Stimulated activated CD4-positive, alpha-beta T cell treated with anti-CD3 and anti-CD28 coated beads, Interleukin-2, amount 100 ng/mL, for 48 hours (primary cell): ENCODE results near the gene OSGIN1.

Experiments
- DNase-seq, 2 donors: peaks; one replicate each; pipeline ENCODE4 v3.0.0-alpha.2; 2020

Gene OSGIN1, protein sequence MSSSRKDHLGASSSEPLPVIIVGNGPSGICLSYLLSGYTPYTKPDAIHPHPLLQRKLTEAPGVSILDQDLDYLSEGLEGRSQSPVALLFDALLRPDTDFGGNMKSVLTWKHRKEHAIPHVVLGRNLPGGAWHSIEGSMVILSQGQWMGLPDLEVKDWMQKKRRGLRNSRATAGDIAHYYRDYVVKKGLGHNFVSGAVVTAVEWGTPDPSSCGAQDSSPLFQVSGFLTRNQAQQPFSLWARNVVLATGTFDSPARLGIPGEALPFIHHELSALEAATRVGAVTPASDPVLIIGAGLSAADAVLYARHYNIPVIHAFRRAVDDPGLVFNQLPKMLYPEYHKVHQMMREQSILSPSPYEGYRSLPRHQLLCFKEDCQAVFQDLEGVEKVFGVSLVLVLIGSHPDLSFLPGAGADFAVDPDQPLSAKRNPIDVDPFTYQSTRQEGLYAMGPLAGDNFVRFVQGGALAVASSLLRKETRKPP

DNA sequence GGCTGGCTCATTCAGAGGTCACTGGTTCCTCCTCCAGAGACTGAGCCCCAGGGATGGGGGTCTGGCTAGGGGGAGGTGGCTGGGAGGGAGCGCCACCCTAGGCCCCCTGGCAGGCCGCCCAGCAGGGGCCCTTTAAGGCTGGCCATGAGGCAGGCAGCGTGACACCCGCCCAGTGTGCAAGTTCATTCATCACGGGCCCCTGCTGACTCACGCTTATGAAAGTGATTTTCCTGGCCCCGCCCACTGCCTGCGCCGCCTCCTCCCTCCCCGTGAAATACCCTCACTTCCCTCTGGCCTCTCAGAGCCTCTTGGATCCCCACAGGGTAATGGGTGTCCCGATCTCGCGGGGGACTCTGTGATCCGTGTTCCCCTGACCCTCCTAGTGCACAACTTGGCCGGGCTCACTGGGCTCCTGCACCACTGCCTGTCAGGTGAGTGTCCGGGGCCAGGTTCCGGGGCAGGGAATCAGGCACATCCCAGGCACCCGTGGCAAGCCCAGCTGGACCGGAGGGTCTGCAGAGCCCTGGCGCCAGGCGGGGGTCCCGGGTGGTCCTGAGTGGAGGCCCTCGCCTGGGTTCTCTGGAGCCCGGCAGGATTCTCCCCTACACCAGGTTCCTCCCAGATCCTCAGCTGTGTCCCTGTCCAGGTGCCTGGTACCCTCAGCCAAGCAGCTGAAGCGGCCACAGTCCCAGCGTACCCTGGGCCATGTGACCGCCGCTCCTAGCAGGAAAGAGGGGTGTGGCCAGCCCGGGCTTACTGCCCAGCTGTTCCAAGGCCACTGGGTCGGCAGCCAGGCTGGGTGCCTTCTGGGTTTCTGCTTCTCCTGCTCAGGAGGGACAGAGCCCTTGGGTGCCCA, at the start of gene OSGIN1:
Gene OSGIN1, plus strand, starts transcription at position 301 of the 856 bp plus-strand sequence. CDS start 4,432 bp downstream, outside the sequence.
- DNase-seq = peak; percentile 71 to 75

DNA sequence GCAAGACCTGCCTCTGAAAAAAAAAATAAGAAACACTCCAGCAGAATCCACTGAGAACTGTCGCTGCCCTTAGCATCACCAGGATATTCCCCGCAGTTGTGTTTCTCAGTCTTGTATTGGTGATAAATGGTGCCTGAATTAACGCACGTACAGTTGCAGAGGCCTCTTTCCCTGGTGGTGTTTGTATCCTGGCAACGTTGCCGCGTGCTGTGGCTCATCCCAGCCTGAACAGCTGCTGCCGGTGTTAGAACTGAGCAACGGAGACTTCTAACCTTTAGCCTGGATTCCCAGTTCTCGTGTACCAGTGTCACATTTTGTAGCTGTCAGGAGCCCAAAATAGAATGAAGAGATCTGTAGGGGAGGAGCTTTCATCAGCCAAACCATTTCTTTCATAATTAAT, 49.3 kb upstream of the OSGIN1 start:
- DNase-seq = no peak

DNA sequence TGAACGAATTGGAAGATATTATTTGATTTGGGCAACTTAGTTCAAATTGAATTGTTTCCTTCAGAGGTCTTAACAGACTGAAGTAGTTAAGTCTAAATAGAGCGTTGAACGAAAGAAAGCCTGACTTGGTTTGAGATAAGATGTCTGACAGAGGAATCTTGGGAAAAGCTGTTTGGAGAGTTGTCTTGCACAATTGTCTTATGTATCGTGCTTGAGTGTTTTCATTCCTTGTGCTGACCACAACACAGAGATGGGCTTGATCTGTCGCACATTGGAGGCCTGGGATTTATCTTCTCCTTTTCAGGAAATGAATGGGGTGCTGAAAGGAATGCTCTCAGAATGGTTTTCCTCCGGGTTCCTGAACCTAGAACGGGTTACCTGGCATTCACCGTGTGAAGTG, 46.4 kb upstream of the OSGIN1 start:
- DNase-seq = no peak

DNA sequence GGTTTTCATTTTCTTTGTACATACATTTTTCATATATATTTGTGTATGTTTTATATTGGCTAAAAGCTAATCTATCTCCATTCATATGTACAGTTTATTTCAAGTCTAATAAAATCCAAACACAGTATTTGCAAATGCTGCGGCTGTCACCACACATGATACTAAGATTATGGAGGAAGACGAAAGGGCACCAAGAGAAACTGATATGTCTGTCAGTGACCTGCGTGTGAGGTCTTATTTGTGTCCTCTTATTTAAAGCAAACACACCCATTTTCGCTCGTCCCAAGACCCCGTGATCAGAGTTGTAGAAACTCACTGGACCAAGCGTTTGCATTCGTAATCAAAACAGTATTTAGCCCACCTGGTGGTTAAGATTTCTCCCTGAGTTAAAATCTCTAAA, 45.9 kb upstream of the OSGIN1 start:
- DNase-seq = no peak

DNA sequence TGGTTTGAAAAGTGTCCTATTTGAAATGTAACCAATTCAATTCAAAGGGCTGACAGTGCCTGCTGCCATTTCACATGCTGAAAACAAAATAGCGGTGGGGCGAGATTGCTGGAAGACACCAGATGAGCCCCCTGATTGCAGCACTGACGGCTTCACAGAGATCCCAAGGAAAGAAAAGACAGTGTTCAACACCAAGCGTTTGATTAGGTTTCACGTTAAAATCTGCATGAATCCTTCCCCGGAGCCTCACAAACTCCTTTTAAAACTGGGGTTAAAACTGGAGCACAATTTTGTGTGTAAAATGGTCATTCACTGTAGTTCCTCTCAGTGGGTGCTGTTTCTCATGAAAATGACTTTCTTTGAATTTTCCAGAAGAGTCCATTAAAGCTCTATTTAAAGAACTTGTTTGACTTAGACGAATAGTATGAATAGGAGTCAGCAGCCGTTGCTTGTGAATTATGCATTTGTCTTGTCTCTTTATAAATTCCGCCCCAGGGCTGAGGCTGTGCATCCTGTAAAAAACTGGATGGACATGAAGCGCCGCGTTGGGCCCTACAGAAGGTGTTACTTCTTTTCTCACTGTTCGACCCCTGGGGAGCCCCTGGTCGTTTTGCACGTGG, 45.3 kb upstream of the OSGIN1 start:
- DNase-seq = no peak

DNA sequence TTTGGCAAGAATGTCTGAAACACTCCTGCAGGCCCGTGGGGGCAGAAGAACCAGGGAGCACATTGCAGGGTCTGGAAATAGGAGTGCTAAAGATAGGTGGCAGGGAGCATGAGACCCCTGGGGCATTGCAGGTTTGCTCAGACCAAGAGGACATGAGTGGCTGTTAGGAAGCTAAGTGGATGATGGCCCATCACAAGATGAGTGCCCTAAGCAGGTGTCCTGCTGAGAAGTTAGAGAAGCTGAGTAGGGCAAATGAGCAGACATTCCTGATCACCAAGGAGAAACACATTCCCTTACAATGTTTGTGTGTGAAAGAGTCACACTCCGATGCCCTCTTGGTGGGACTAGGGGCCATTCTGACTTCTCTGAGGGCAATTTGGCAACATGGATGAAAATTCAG, 44.2 kb upstream of the OSGIN1 start:
- DNase-seq = no peak

DNA sequence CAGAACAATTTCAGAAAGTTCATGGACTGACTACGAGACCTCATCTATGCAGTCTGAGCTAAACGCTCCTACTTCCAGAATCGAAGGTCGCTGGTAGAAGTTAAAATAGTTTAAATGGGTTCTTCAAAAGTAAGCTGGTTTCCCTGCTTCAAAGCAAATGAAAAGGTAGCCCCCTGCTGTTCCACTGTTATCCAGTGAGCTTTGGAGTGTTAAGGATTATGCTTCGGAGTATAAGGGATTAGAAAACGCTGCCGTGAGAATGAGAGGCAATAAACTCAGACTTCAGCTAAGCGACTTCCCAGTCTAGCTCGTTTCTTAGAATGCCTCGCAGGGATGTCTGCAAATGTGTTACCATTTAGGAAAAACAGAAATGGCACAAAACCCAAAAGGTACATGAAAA, 41.8 kb upstream of the OSGIN1 start:
- no peak for DNase-seq

DNA sequence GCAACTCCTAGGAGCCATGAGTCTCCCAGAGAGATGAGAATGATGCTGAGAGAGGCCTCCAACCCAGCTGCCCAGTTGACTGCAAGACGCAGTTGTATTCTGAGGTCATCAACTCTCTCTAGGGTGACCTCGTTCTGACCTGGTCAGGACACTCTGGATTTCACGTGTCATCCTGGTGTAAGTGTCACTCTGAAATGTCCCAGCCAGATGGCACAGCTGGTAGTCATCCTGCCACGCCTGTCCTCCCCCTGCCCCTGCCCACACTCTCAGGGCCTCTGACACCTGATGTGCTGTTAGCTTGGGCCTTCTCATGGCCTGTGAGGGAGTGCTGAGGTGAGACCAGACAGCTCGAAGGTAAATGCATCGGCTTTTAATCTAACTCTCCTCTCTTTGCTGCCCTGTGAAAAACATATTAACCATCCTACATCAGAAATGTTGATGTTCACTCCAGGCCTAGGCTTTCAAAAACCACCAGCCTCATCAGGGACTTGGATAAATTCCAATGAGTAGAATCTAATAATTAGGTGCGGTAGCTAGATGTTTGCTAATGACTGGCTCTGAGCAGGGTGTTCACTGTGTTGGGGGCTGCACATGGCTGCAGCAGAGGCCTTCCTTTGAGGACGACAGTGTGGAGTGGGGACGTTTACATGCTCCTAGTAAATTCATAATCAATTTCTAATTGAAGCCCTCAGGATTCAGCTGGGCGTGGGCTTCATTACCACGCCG, 40.4 kb upstream of the OSGIN1 start:
- no peak for DNase-seq

DNA sequence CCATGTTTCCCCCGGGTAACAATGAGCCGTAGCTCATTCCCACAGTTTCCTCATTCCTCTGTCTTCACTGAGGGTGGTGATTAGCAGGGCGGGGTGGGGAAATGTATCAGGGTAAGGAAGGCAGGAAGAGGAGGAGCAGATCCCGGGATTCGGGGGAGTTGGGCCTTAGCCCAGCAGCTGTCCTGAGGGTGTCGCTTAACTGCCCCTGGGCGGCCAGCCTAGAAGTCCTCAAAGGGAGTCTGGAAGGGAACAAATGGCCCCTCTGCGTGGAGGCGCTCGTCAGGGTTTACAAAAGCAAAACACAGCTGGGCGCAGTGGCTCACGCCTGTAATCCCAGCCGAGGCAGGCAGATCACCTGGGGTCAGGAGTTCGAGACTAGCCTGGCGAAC, 39.8 kb upstream of the OSGIN1 start:
- DNase-seq = no peak

DNA sequence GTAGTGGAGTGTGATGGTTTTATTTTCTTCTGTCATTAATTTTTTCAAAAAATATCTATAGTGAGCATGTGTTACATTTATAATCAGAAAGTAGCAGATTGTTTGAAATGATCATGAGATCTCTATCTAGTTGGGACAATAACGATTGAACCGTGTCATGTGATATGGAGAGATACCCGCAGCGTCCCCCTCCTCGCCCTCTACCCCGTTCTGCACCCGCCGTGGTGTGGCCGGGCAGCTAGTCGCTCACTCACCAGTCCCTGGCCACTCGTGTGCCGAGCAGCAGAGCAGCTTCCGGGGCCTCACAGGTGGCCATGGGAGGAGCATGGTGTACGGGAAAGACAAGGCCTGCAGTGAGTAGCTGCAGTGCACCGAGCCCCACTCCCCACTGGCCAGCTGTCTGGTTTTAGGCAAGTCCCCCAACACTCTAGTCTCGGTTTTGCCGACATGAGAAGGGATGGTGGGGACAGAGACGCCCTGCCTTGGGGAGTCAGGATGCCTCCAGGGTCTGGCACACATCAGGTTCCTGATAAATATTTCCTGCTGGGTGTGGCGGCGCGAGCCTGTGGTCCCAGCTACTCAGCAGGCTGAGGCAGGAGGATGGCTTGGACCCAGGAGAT, 38.8 kb upstream of the OSGIN1 start:
- no peak for DNase-seq

DNA sequence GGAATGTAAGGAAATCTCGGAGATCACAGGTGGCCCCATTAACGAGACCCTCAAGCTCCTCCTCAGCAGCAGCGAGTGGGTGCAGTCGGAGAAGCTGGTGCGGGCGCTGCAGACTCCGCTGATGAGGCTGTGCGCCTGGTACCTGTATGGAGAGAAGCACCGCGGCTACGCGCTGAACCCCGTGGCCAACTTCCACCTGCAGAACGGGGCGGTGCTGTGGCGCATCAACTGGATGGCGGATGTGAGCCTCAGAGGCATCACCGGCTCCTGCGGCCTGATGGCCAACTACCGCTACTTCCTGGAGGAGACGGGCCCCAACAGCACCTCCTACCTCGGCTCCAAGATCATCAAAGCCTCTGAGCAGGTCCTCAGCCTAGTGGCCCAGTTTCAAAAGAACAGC, 38.0 kb upstream of the OSGIN1 start:
- no peak for DNase-seq

DNA sequence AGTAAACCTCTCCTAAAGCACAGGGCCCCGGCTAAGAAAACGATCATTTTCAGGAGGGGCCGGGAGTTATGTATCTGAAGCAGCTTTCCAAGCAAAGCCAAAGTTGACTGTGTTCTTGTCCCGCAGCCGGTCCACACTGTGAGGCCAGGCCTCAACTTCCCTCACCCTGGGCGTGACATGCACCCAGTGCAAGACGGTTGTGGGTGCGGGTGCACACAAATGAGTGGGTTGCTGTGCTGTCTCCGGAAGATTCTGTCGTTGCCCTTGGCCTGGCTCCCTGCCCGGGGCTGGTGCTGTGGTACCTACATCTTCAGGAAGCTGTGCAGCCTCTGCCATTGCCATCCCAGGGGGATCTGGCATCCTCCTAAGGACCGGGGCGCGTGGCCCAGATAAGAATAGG, 37.5 kb upstream of the OSGIN1 start:
- DNase-seq = no peak

DNA sequence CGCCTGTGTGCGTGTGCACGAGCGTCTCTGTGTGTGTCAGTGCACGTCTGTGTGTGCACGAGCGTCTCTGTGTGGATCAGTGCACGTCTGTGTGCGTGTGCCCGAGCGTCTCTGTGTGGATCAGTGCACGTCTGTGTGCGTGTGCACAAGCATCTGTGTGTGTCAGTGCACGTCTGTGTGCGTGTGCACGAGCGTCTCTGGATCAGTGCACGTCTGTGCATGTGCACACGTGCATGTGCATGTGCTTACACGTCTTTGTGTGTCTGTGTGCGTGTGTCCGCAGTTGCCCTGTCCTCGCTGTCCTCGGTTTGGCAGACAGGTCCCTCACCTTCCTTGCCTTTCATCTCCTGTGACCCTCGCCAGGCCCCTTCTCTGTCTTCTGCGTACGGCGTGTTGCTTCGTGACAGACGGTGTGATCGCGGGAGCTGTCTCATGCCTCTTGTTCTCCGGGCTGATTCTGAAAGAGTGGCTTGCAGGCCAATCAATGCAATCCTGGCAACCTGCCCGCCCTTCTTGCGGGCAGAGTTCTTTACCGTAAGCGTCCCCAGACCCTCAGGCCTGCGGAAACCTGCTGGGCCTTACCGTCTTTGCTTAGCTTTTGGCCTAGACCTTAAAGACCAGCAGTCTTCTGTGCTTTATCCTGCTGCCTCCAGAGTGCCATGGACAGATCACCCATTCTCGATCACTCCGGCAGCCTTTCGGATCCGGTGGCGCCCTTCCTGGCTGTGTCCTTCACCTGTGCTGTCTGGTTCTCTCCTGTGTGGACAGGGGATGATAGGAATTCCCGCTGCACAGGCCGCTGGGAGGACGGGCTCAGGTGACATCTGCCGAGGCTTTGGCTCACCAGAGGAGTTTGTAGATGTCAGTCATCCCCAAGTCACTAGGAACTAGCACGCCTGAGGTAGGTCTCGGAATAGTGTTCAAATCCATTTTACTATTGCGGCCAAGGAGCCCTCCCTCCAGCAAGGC, 35.6 kb upstream of the OSGIN1 start:
- no peak for DNase-seq

DNA sequence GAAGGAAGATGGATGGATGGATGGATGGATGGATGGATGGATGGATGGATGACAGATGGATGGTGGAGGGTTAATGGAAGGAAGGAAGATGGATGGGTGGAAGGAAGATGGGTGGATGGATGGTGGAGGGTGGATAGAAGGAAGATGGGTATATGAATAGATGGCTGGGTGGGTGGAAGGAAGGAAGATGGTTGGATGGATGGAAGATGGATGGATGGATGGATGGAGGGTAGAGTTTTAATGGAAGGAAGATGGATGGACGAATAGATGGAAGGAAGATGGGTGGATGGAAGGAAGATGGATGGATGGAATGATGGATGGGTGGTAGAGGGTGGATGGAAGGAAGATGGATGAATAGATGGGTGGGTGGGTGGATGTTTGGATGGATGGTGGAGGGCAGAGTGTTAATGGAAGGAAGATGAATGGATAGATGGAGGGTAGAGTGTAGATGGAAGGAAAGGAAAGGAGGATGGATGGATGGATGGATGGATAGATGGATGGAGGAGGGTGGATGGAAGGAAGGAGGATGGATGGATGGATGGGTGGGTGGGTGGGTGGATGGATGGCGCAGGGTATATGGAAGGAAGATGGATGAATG, 32.0 kb upstream of the OSGIN1 start:
- DNase-seq = no peak

DNA sequence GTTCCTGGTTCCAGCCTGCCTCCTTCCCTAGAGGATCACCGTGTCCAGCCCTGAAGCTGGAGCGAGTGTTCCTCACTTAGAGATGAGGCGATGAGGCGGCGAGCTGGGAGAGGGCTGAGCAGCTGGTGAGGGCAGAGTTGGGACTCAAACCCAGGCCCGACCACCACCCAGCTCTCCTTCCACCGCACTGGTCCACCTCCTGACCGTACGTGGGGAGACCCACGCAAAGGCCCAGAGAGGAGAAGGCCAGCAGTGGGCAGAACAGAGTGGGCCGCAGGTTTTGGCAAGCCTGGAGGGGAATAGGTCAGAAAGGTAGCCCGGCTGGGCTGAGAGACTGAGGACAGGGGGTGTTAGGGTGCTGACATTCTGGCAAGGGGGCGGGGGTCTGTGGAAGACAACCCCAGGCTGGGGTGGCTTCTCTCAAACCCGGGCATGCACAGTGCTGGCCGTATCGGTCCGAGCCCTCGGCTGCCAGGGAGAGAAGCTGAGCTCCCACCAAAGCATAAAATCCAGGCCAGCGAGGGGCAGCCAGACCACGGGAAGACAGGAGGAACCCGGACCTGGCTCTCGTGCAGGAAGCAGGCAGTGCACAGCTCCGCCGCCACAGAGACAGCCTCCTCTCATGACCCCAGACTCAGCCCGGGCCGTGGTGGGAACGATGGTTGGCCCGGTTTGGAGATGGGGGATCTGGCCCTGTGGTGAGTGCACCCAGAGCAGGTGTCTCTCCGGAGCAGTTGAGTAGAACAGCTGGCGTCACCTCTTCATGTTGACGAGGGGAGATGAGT, 29.3 kb upstream of the OSGIN1 start:
- DNase-seq = no peak

DNA sequence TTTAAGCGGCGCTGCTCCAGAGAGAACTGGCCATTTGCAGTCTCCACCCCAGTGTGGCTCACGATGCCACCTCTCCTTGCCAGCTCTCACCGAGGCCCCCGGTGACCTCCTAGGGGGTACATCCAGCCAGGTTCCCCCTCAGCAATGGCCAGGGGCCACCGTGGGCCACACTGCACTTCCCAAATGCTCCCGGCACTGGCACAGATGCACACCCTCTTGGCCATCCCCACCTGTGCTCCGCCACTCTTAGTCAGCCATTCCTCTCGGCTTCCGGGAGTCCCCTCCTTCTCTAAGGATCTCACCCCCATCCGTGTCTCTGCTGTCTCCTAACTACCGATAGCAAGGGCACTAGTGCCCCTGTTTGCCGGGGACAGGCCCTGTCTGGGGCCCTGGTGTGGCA, 28.4 kb upstream of the OSGIN1 start:
- no peak for DNase-seq

DNA sequence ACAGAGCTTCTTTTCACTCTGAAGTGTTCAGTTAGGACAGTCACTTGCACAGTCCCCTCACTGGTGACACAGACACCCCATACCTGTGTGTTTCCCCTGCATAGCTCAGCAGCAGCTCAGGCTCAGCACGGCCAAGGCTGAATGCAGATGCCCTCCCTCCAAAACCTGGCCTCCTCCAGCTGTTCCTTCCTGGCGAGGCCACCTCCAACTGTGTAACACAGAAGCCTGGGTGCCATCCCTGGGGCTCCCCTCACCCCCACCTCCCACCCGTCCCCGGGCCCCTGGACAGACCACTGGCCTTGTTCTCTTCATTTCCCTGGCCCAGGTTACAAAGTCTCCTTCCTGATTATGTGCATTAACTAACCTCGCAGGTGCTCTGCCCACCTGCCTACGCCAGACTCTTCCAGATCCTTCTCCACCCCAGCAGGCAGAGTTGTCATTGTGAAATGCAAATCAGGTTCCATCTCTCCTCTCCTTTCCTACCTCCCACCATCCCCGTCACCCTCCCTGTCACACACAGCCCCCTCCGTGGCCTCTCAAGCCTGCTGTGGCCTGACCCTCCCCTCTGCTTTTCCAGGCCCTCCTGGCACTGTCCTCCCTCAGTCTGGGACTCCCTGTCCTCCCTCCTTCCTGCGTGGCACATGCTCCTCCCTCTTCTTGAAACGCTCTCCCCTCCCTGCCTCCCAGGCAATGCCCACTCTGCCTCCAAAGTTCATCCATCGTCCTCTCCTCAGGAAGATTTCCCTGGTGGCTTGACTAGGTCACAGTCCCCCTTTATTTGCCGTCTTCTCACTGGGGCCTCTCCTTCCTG, 27.7 kb upstream of the OSGIN1 start:
- no peak for DNase-seq

DNA sequence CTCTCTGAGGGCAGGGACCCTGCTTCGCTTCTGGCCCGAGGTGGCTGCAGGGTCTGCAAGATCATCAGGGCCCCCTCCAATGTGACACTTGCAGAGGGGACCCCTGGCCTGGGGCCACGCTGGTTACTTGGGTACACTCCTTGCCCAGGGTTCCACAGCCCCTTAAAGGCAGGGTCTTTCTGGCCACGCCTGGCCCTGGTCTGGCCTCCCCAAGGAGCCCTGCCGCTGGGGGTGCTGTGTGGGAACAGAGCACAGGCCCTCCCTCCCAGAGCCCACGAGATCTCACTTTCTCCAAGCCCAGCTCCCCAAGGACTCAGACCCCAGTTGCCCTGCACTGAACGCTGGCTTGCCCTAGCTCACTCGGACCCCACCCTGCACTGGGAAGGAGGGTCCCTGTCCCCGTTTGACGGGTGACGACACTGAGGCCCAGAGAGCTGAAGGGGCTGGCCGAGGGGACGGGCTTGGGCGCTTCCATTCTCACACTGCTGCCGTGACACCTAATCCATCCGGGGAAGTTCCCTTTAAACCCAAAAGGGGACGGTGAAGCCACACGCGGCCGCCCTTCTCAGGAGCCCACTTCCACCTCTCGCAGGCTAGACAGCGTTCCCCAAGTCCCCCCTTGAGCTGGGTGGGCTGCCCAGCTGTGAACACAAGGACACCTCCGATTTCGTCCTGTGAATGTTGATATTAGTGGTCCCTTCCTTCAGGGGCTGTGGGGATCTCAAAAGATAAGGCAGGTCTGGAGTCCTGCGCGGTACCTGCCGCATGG, 26.9 kb upstream of the OSGIN1 start:
- no peak for DNase-seq
